ENCODE measurements around the gene CYRIA.

The CYRIA gene

GRCh38 chr2:16687955-16688354 lies 22.3 kb upstream of the CYRIA start:
- no peaks in the 10 kb centered on the region for H3K9me3 ChIP-seq (ENCODE audit: insufficient read depth, low read length)
- H3K4me3 ChIP-seq (ENCODE audit: low read length), result no peak overlapping the region
- no peaks in the 10 kb centered on the region for H4K20me1 ChIP-seq (ENCODE audit: insufficient read depth, low read length)
- H3K4me2 ChIP-seq (ENCODE audit: low read length), result peak overlapping the region; percentile 25; the same call in 1 of the 2 replicates
- no peak overlapping the region for H3K27ac ChIP-seq (ENCODE audit: low read length)
- no peaks in the 10 kb centered on the region for H3K27me3 ChIP-seq (ENCODE audit: low read depth, low read length)
- no peak overlapping the region; the same call in 1 of the 2 replicates for H2AFZ ChIP-seq (ENCODE audit: low read depth, low read length)
- H3K4me1 ChIP-seq (ENCODE audit: low read length), result peaks cover 26% of the 10 kb centered on the region
- no peak overlapping the region for H3K9ac ChIP-seq (ENCODE audit: low read length)
- TF ChIP-seq CTCF (IDR thresholded peaks at IDR 0.05; ENCODE audit: low read depth, low read length) (no peak), EZH2phosphoT487 (IDR thresholded peaks at IDR 0.05; ENCODE audit: low read depth) (no peak)
- no peaks in the 10 kb centered on the region for H3K36me3 ChIP-seq (replicated peaks; ENCODE audit: low read depth, low read length)
- no peaks in the 10 kb centered on the region for H3K79me2 ChIP-seq (ENCODE audit: low read length)

- no peak overlapping the region for H3K4me3 ChIP-seq (ENCODE audit: low read length)
- no peaks in the 10 kb centered on the region for H3K9me3 ChIP-seq (ENCODE audit: insufficient read depth, low read length)
- TF ChIP-seq EZH2phosphoT487 (IDR thresholded peaks at IDR 0.05; ENCODE audit: low read depth), result no peak
- TF ChIP-seq CTCF (IDR thresholded peaks at IDR 0.05; ENCODE audit: low read depth, low read length), result no peak
- H3K9ac ChIP-seq (ENCODE audit: low read length), result no peak overlapping the region
- H3K79me2 ChIP-seq (ENCODE audit: low read length), result no peaks in the 10 kb centered on the region
- H4K20me1 ChIP-seq (ENCODE audit: insufficient read depth, low read length), result no peaks in the 10 kb centered on the region
- no peaks in the 10 kb centered on the region for H3K36me3 ChIP-seq (replicated peaks; ENCODE audit: low read depth, low read length)
- no peaks in the 10 kb centered on the region for H3K27me3 ChIP-seq (ENCODE audit: low read depth, low read length)
- H3K4me1 ChIP-seq (ENCODE audit: low read length), result peaks cover 33% of the 10 kb centered on the region
- no peak overlapping the region for H3K27ac ChIP-seq (ENCODE audit: low read length)
- H2AFZ ChIP-seq (ENCODE audit: low read depth, low read length), result no peak overlapping the region
- H3K4me2 ChIP-seq (ENCODE audit: low read length), result no peak overlapping the region
Observed at GRCh38 chr2:16687222-16687621, 21.6 kb upstream of the CYRIA start.

- Histone ChIP-seq H3K9me3 (ENCODE audit: insufficient read depth, low read length) (no peaks in the 10 kb centered on the region), H3K27ac (ENCODE audit: low read length) (no peak overlapping the region), H3K27me3 (ENCODE audit: low read depth, low read length) (no peaks in the 10 kb centered on the region), H3K9ac (ENCODE audit: low read length) (no peak overlapping the region), H3K36me3 (replicated peaks; ENCODE audit: low read depth, low read length) (no peaks in the 10 kb centered on the region), H4K20me1 (ENCODE audit: insufficient read depth, low read length) (no peaks in the 10 kb centered on the region), H3K4me2 (ENCODE audit: low read length) (no peak overlapping the region), H3K4me1 (ENCODE audit: low read length) (peaks cover 33% of the 10 kb centered on the region), H3K4me3 (ENCODE audit: low read length) (no peak overlapping the region), H2AFZ (ENCODE audit: low read depth, low read length) (no peak overlapping the region), H3K79me2 (ENCODE audit: low read length) (no peaks in the 10 kb centered on the region)
- TF ChIP-seq EZH2phosphoT487 (IDR thresholded peaks at IDR 0.05; ENCODE audit: low read depth) (no peak), CTCF (IDR thresholded peaks at IDR 0.05; ENCODE audit: low read depth, low read length) (no peak)
Observed at GRCh38 chr2:16686641-16687040, 21.0 kb upstream of the CYRIA start.

GRCh38 chr2:16685340-16685715 lies 19.7 kb upstream of the CYRIA start:
- Histone ChIP-seq H3K27me3 (ENCODE audit: low read depth, low read length) (no peaks in the 10 kb centered on the region), H4K20me1 (ENCODE audit: insufficient read depth, low read length) (no peaks in the 10 kb centered on the region), H3K4me3 (ENCODE audit: low read length) (no peak overlapping the region), H2AFZ (ENCODE audit: low read depth, low read length) (no peak overlapping the region), H3K27ac (ENCODE audit: low read length) (no peak overlapping the region), H3K9me3 (ENCODE audit: insufficient read depth, low read length) (no peaks in the 10 kb centered on the region), H3K4me1 (ENCODE audit: low read length) (peaks cover 43% of the 10 kb centered on the region), H3K79me2 (ENCODE audit: low read length) (no peaks in the 10 kb centered on the region), H3K4me2 (ENCODE audit: low read length) (no peak overlapping the region), H3K36me3 (replicated peaks; ENCODE audit: low read depth, low read length) (no peaks in the 10 kb centered on the region), H3K9ac (ENCODE audit: low read length) (no peak overlapping the region)
- no peak for TF ChIP-seq CTCF (IDR thresholded peaks at IDR 0.05; ENCODE audit: low read depth, low read length)
- no peak for TF ChIP-seq EZH2phosphoT487 (IDR thresholded peaks at IDR 0.05; ENCODE audit: low read depth)

All from OCI-LY3 (cell line).